Pulmonary artery endothelial cell (primary cell): ENCODE results near the gene FBXO27. TPM values are rescaled to one million over a fixed set of nuclear protein-coding genes. Genes with fewer than 3 reads are reported as not detected.
"Not testable (repeated sequence)": the region's sequence is repeated elsewhere in the genome, so short reads cannot be mapped to it uniquely, and the experiment has no call there.

Source experiments
- DNase-seq: peaks from one replicate; pipeline ENCODE4 v3.0.0-alpha.2; 2011; ENCODE audit warnings: low read depth, low spot score
- total RNA-seq: library from RNA; depleted of rRNA; stranded (reverse); fragments of >200 nt; gene quantifications from 2 replicates; pipeline ENCODE4 v1.2.3, GENCODE V29; 2014

Gene FBXO27
- total RNA-seq, 1 donor from 2014 or later: 1.5 TPM

GRCh38 chr19:38989066-38989605 is 43.2 kb downstream of the FBXO27 start:
- no peak for DNase-seq

- not testable (repeated sequence) for DNase-seq
Observed at GRCh38 chr19:38988627-38989026, 43.7 kb downstream of the FBXO27 start.

GRCh38 chr19:38987745-38988144 is 44.6 kb downstream of the FBXO27 start:
- not testable (repeated sequence) for DNase-seq

- DNase-seq: no peak
Observed at GRCh38 chr19:38985262-38985661, 47.1 kb downstream of the FBXO27 start.

- DNase-seq: no peak
Observed at GRCh38 chr19:38980583-38981374, 51.6 kb downstream of the FBXO27 start.

GRCh38 chr19:38979812-38980211 is 52.5 kb downstream of the FBXO27 start:
- no peak for DNase-seq

GRCh38 chr19:38978326-38978689 is 54.0 kb downstream of the FBXO27 start:
- DNase-seq: no peak

GRCh38 chr19:38977445-38978325 is 54.7 kb downstream of the FBXO27 start:
- no peak for DNase-seq

GRCh38 chr19:38975861-38976271 is 56.5 kb downstream of the FBXO27 start:
- no peak for DNase-seq

- DNase-seq: no peak
Observed at GRCh38 chr19:38975214-38975860, 57.0 kb downstream of the FBXO27 start, which contains the start of gene FBXO17. Gene FBXO17 (minus strand): TSS chr19:38975742. CDS start chr19:38950319, 25,423 bp downstream.

GRCh38 chr19:38974624-38975213 is 57.6 kb downstream of the FBXO27 start:
- DNase-seq: no peak

Other genes starting within 250 kb of the FBXO27 start
- not detected in 2 replicates for gene LGALS7B, start 243.3 kb downstream of the FBXO27 start, total RNA-seq
- not detected in 2 replicates for gene LGALS4, start 219.6 kb downstream of the FBXO27 start, total RNA-seq
- 29.5 and 47.7 TPM in 2 replicates for gene ECH1, start 200.8 kb downstream of the FBXO27 start, total RNA-seq
- 400 and 489 TPM in 2 replicates for gene HNRNPL, start 182.6 kb downstream of the FBXO27 start, total RNA-seq
- 8.8 and 11.7 TPM in 2 replicates for gene RINL, start 154.3 kb downstream of the FBXO27 start, total RNA-seq
- gene SIRT2, start 132.9 kb downstream of the FBXO27 start, total RNA-seq: 47.3 and 48.8 TPM in 2 replicates
- gene NFKBIB, start 132.6 kb downstream of the FBXO27 start, total RNA-seq: 15.1 and 23.6 TPM in 2 replicates
- not detected in 2 replicates for gene CCER2, start 120.4 kb downstream of the FBXO27 start, total RNA-seq
- gene SARS2, start 101.8 kb downstream of the FBXO27 start, total RNA-seq: 18.7 and 19.7 TPM in 2 replicates
- gene MRPS12, start 101.6 kb downstream of the FBXO27 start, total RNA-seq: 46.3 and 59.3 TPM in 2 replicates
- 24.2 and 25.9 TPM in 2 replicates for gene FBXO17, start 56.8 kb downstream of the FBXO27 start, total RNA-seq
- 0.20 and 0.21 TPM in 2 replicates for gene ACP7, start 51.8 kb upstream of the FBXO27 start, total RNA-seq
- 7.5 and 7.6 TPM in 2 replicates for gene PAK4, start 93.2 kb upstream of the FBXO27 start, total RNA-seq
- not detected in 2 replicates for gene NCCRP1, start 164.4 kb upstream of the FBXO27 start, total RNA-seq
- not detected in 2 replicates for gene SYCN, start 171.7 kb upstream of the FBXO27 start, total RNA-seq
- not detected in 2 replicates for gene IFNL3, start 212.5 kb upstream of the FBXO27 start, total RNA-seq
- gene IFNL4, start 216.3 kb upstream of the FBXO27 start, total RNA-seq: not detected in 2 replicates
- gene IFNL2, start 235.8 kb upstream of the FBXO27 start, total RNA-seq: not detected in 2 replicates